Endometrial microvascular endothelial cells (primary cell): ENCODE data around the gene FOXP4. TPM values are rescaled to one million over a fixed set of nuclear protein-coding genes. Genes with fewer than 3 reads are reported as not detected.

ENCODE experiments used
- in situ Hi-C: cut with HindIII; loops from 2 replicates; pipeline ENCODE4 v1.10.0; 2017; ENCODE audit warnings: low sequenced_read_pairs, low pct_unique_long_range_greater_than_20kb; ENCODE audit errors: inconsistent ontology term
- total RNA-seq: library from RNA; depleted of rRNA; stranded (reverse); fragments of >200 nt; gene quantifications from one replicate; pipeline ENCODE4 v1.2.3, GENCODE V29; 2015; ENCODE audit errors: inconsistent ontology term

FOXP4 gene
- total RNA-seq, 1 donor from 2014 or later: 6.1 TPM

DNA sequence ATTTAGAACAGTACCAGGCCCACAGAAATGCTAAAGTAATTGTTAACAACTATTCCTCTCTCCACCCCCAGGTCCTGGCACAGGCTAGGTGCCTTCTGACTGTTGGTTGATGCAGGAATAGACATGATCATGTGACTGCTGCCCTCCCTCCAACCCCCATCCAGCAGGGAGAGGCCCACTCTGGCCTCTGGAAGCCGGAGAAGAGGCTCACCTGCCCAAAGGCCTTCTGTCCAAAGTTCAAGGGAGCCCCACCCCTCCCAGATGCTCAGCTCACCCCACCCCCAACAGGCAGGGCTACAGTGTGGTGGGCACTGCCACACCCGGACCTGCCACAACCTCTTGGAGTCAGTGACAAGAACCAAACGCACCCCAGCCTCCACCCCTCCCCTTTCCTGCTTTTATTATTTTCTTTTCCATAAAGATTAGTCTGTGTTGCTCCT is 26.9 kb upstream of the FOXP4 start:
- in situ Hi-C loops: no loop called here

- in situ Hi-C loops: no loop called here
Observed at GRCh38 chr6:41519745-41520699, 26.2 kb upstream of the FOXP4 start.

DNA sequence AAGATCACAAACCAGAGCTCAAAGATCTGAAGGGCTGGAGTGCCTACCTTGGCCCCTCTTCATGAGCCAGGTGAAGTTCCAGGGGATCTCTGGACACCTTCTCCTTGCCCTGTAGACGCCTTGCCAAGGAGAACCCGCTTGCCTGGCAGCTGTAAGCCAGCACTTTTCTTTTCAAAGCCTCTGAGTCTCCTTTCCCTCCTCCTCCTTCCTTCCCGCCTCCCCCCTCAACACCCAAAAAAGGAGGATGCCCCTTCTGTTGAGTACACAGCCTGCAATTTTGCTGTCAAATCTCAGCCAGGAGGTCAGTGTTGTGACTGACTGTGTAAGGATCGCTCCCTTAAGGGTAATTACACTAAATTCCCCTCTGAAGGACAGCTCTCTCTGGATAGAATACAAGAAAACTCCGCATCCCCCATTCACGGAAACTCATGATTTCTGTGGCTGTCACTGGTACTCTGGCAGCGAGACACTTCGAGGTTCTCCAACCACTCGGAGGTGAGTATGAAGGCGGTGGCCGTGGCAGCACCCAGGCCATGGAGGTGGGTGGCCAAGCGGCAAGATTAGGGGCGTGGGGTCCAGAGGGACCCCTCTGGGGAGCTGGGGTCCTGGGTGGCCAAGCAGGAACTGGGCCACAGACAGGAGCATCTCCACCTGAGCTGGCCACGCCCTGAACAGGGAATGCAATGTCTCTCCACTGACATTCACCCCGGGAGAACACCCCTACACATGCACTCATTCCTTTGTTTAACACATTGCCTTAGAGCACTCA is 23.2 kb upstream of the FOXP4 start:
- in situ Hi-C loops: no loop called here

- in situ Hi-C loops: no loop called here
Observed at GRCh38 chr6:41523915-41524633, 22.1 kb upstream of the FOXP4 start.

GRCh38 chr6:41524634-41525011 is 21.6 kb upstream of the FOXP4 start:
- in situ Hi-C loops: no loop called here

GRCh38 chr6:41527721-41528408 is 18.3 kb upstream of the FOXP4 start:
- in situ Hi-C loops: no loop called here

GRCh38 chr6:41528409-41528963 is 17.7 kb upstream of the FOXP4 start:
- in situ Hi-C loops: no loop called here

GRCh38 chr6:41529049-41529448 is 17.1 kb upstream of the FOXP4 start:
- in situ Hi-C loops: no loop called here

- in situ Hi-C loops: no loop called here
Observed at GRCh38 chr6:41529970-41530369, 16.2 kb upstream of the FOXP4 start.

DNA sequence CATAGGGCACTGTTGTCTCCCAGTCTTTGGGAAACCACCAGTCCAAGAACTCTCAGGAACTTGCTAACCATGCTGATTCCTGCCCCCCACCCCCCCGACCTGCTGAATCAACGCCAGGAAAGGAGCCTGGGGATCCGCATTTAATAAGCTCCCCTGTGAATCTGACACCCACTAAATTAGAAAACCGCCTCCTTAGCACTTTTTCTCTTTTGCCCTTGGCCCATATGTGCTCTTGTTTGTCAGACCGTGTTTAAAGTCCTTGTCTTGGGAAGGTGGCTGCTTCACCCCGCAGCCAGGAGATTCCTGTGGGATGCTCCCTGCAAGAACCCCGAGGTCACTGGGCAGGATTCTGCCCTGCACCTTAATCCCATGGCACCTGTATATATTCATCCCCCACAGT is 15.7 kb upstream of the FOXP4 start:
- in situ Hi-C loops: no loop called here

GRCh38 chr6:41531016-41531415 is 15.2 kb upstream of the FOXP4 start:
- in situ Hi-C loops: no loop called here

DNA sequence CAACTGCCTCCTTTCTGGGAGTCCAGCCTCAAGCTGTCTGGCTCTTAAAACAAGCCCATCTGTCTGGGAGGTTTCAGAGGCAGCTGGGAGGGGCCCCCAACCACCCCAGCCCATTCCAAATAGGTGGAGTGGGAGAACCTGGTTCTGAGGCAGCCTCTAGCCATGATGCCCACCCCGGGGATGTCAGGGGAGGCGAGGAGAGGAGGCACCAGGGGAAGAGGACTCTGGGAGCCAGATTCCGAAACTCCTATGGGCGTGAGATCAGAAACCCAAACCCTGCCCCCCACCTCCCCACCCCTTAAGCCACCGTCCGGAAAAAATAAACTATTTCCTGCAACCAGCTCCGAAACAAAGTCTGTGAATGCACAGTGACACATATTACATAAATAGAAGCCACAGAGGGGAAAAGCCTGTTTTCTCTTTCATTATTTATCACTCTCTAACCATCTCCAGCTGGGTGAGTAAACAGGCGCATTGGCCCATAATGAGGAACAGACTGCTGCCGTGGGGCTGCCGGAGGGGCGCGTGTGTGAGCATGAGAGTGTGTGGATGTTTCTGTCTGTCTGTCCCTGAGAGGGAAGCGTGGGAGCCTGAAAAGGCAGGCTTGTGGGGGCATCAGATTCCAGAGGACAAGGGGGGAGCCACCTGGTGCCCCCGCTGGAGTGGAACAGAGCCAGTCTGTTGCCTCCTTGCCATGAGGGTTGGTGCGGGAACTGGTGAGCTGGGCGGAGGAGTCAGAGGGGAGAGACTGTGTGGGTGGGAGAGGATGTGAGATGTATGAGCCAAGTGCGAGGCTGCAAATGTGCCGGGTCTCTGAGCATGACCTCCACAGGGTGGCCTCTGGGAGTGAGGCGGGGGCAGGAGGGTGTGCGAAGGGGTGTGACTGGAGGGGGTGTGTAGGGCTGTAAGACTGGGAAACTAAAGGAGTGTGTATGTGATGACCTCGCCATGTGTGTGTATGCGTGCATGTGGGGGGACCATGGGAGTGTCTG is 14.3 kb upstream of the FOXP4 start:
- in situ Hi-C loops: no loop called here

DNA sequence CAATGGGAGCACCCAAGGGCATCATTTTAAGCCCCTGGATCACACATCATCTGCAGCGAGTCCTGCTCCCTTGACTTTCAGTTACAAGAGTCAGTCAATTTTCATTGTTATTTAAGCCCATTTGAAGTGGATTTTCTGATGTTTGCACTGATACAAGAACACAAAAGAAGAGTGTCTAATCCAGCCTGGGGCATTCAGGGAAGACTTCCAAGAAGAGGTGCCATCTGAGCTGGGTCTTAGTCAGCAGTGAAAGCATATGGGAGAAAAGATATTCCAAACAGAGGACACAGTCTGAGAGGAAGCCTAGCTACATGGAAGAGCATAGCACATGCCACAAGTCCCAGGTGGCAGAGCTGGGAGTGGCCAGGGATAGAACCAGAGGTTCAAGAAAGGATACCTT is 10.4 kb upstream of the FOXP4 start:
- in situ Hi-C loops: no loop called here

GRCh38 chr6:41536795-41537758 is 9.1 kb upstream of the FOXP4 start:
- in situ Hi-C loops: no loop called here

DNA sequence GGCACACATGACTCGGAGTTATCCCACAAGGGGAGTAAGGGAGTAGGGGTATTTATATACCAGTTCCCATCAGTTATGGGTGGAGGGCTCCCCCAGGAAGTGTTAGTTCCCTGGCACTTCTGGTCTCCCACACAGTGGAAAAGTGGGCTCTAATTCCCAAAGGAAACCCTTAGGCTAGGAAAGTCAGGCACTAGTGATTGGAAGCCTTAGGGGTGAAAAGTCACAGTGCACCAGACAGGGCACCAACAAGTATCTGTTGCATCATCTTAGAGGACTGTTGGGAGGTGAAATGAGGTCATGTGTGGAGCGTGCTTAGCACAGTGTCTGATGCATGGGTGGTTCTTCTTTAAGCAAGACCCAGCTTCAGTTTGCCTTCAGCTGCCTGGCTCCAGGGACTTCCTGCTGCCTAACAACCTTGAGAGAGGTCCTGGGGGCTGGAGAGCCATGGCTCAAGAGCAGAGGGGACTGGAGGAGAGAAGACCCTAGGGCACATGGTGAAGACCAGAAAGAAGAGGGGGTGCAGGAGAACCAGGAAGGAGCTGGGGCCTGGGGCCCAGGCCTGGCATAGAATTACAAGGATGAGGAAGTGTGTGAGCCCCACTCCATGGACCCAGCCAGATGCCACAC is 7.5 kb upstream of the FOXP4 start:
- in situ Hi-C loops: no loop called here

DNA sequence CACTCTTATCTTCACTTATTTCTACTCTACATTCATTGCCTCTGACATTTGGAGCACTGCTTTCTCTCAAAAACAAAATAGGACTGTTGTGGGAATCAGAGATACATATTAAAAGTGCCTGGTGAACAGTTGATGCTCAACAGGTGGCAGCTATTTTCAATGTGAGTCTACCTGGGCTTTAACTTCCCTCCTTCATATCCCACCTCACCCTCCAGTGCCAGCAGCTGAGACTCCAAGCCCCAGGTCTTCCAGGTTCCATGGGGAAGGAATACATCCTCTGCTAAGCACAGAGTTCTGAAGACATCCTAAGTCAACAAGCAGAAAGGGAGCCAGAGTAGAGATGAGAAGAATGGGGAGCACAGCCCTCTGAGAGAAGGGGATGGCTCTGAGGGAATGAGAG is 7.0 kb upstream of the FOXP4 start:
- in situ Hi-C loops: no loop called here
